HCT116 (cell line): ENCODE data around the gene LRRC4. TPM values are rescaled to one million over a fixed set of nuclear protein-coding genes. Genes with fewer than 3 reads are reported as not detected.

Experiments used
- ATAC-seq: fragments of 200-7000 bp; cut with Tn5 transposase; 2 replicates; pipeline ENCODE4 v1.9.1; 2020; ENCODE audit warnings: mild to moderate bottlenecking, moderate library complexity
- BruUV-seq: library from RNA; stranded (reverse); fragments of 400-500 nt; replicated peaks from 2 replicates; lab custom pipeline; 2021; lab: Mats Ljungman, UMichigan
- CTCF ChIA-PET: fragments of 300-600 bp; sonication (Branson Sonifier 250); formaldehyde crosslinking; loops from one replicate; lab custom pipeline; 2021; ENCODE audit warnings: antibody characterized with exemption; lab: Charles Lee
- POLR2A ChIA-PET: fragments of 300-600, 350-600 bp; sonication (Branson Sonifier 250); formaldehyde crosslinking; loops from one replicate; lab custom pipeline; 2021; ENCODE audit warnings: antibody characterized with exemption; lab: Charles Lee
- RAD21 ChIA-PET, 2 experiments: fragments of 300-600 bp; sonication (Branson Sonifier 250); formaldehyde crosslinking; loops; one replicate each; lab custom pipeline; 2023; ENCODE audit warnings: low total read pairs in 2 of 2; ENCODE audit not compliant: uncharacterized antibody in 2 of 2, unreplicated experiment in 2 of 2, low non-redundant PET in 1 of 2; lab: Charles Lee
- DNase-seq: peaks from one replicate; pipeline ENCODE4 v3.0.0-alpha.2; 2010; ENCODE audit warnings: low read depth, low spot score
- H2AFZ ChIP-seq: fragments of 200-600 bp; shearing (Covaris generic), sonication (generic); 2 replicates; pipeline ENCODE4 v1.6.1; 2017; ENCODE audit warnings: low read depth, mixed run types, mixed read lengths, antibody characterized with exemption, low read length; ENCODE audit not compliant: poor library complexity, severe bottlenecking
- H3K27ac ChIP-seq: 2 replicates; pipeline ENCODE4 v1.5.1; 2012; ENCODE audit warnings: low read depth, low read length
- H3K27me3 ChIP-seq: fragments of 200-600 bp; sonication (generic); 2 replicates; pipeline ENCODE4 v1.6.1; 2016; ENCODE audit warnings: mixed run types, low read length, mixed read lengths; ENCODE audit not compliant: insufficient read depth
- H3K36me3 ChIP-seq, 2 experiments: fragments of 200-500 bp in 1 of 2; fragments of 200-600 bp in 1 of 2; sonication (Bioruptor generic) in 1 of 2; sonication (generic) in 1 of 2; 2 replicates each; pipeline versions ENCODE4 v1.5.1 to v1.6.1; 2014 to 2016; ENCODE audit warnings: low read length in 2 of 2, inconsistent platforms in 1 of 2, mixed read lengths in 1 of 2, mixed run types in 1 of 2; ENCODE audit not compliant: insufficient read depth in 2 of 2, control insufficient read depth in 1 of 2
- H3K4me1 ChIP-seq, 2 experiments: fragments of 200-600 bp in 1 of 2; sonication (generic) in 1 of 2; 2 replicates each; pipeline versions ENCODE4 v1.5.1 to v1.6.1; 2012 to 2017; ENCODE audit warnings: low read length in 2 of 2, inconsistent platforms in 1 of 2, mild to moderate bottlenecking in 1 of 2, mixed read lengths in 1 of 2, mixed run types in 1 of 2, moderate library complexity in 1 of 2; ENCODE audit not compliant: insufficient read depth in 2 of 2, control insufficient read depth in 1 of 2
- H3K4me2 ChIP-seq: fragments of 200-600 bp; sonication (generic); 2 replicates; pipeline ENCODE4 v1.6.1; 2017; ENCODE audit warnings: mixed run types, low read length, mixed read lengths
- H3K4me3 ChIP-seq, 2 experiments: fragments of 200-600 bp in 1 of 2; sonication (generic) in 1 of 2; replicated peaks in 1 of 2; 2 replicates each; pipeline ENCODE4 v1.5.1; 2011 to 2016; ENCODE audit warnings: low read length in 2 of 2, control low read depth in 1 of 2, low read depth in 1 of 2, mild to moderate bottlenecking in 1 of 2, mixed read lengths in 1 of 2, mixed run types in 1 of 2
- H3K79me2 ChIP-seq: fragments of 200-600 bp; sonication (generic); 2 replicates; pipeline ENCODE4 v1.6.1; 2017; ENCODE audit warnings: mild to moderate bottlenecking, mixed run types, low read length, moderate library complexity, mixed read lengths; ENCODE audit not compliant: insufficient read depth
- H3K9ac ChIP-seq: fragments of 200-600 bp; sonication (generic); 2 replicates; pipeline ENCODE4 v1.6.1; 2016; ENCODE audit warnings: low read length, mixed read lengths
- H3K9me2 ChIP-seq: fragments of 200-600 bp; sonication (generic), shearing (Covaris generic); 2 replicates; pipeline ENCODE4 v1.6.1; 2017; ENCODE audit warnings: mixed run types, mild to moderate bottlenecking, moderate library complexity; ENCODE audit not compliant: insufficient read depth
- H3K9me3 ChIP-seq, 2 experiments: fragments of 200-500 bp in 1 of 2; fragments of 200-600 bp in 1 of 2; sonication (Bioruptor generic) in 1 of 2; sonication (generic) in 1 of 2; 2 replicates each; pipeline ENCODE4 v1.6.1; 2014 to 2017; ENCODE audit warnings: low read length in 2 of 2, mixed read lengths in 2 of 2, inconsistent platforms in 1 of 2, low read depth in 1 of 2, mild to moderate bottlenecking in 1 of 2, mixed run types in 1 of 2, moderate library complexity in 1 of 2; ENCODE audit not compliant: control insufficient read depth in 1 of 2, insufficient read depth in 1 of 2
- H4K20me1 ChIP-seq: fragments of 200-600 bp; sonication (generic), shearing (Covaris generic); 2 replicates; pipeline ENCODE4 v1.6.1; 2017; ENCODE audit warnings: mixed run types, mild to moderate bottlenecking, moderate library complexity; ENCODE audit not compliant: insufficient read depth
- CBX3 ChIP-seq: IDR thresholded peaks from 2 replicates; pipeline ENCODE4 v1.6.1; 2012; ENCODE audit warnings: low read depth
- CEBPB ChIP-seq: IDR thresholded peaks from 2 replicates; pipeline ENCODE4 v1.6.1; 2012; ENCODE audit warnings: low read depth
- EGR1 ChIP-seq: IDR thresholded peaks from 2 replicates; pipeline ENCODE4 v1.6.1; 2012; ENCODE audit warnings: low read depth
- EZH2 ChIP-seq: fragments of 200-600 bp; sonication (generic); IDR thresholded peaks from 2 replicates; pipeline ENCODE4 v1.6.1; 2017; ENCODE audit warnings: antibody characterized with exemption, mixed run types
- EZH2phosphoT487 ChIP-seq: fragments of 200-600 bp; IDR thresholded peaks from 2 replicates; pipeline ENCODE4 v1.6.1; 2018; ENCODE audit warnings: antibody characterized with exemption, borderline replicate concordance
- MAX ChIP-seq: IDR thresholded peaks from 2 replicates; pipeline ENCODE4 v1.6.1; 2012
- POLR2A ChIP-seq: IDR thresholded peaks from 2 replicates; pipeline ENCODE4 v1.7.0; 2011; ENCODE audit warnings: borderline replicate concordance; ENCODE audit not compliant: insufficient read depth, insufficient read length; ENCODE audit errors: extremely low read depth
- RAD21 ChIP-seq: IDR thresholded peaks from 2 replicates; pipeline ENCODE4 v1.6.1; 2012; ENCODE audit warnings: low read depth, mild to moderate bottlenecking
- SP1 ChIP-seq: IDR thresholded peaks from 2 replicates; pipeline ENCODE4 v1.6.1; 2012; ENCODE audit warnings: low read depth
- TCF7L2 ChIP-seq: IDR thresholded peaks from 2 replicates; pipeline ENCODE4 v1.7.0; 2011; ENCODE audit warnings: borderline replicate concordance, inconsistent platforms; ENCODE audit not compliant: insufficient read depth, insufficient read length; ENCODE audit errors: extremely low read depth
- ZFX ChIP-seq: fragments of 450-650 bp; IDR thresholded peaks from 2 replicates; pipeline ENCODE4 v1.6.1; 2017
- ZNF274 ChIP-seq: fragments of 200-500 bp; sonication (Bioruptor generic); IDR thresholded peaks from 2 replicates; pipeline ENCODE4 v1.6.1; 2014; ENCODE audit warnings: mild to moderate bottlenecking, low read depth, low read length, inconsistent platforms
- intact Hi-C: fragments of 100-400 bp; cut with micrococcal nuclease; formaldehyde crosslinking; loops from 2 replicates; pipeline ENCODE4 v1.10.0; 2022
- total RNA-seq: library from RNA; stranded (reverse); gene quantifications from one replicate; pipeline ENCODE4 v1.2.1, GENCODE V29; 2021; ENCODE audit not compliant: unreplicated experiment
- TF ChIP-seq, protein P1 (sequence below): IDR thresholded peaks from 2 replicates; pipeline ENCODE4 v1.6.1; 2012

The LRRC4 gene
- total RNA-seq, 1 experiment from 2014 or later, result not detected

- H3K4me3 ChIP-seq, result no peak overlapping the region
- ATAC-seq, result no peak
- no peaks in the 10 kb centered on the region for H3K4me1 ChIP-seq
- H3K9me3 ChIP-seq, result no peaks in the 10 kb centered on the region
- no peak overlapping the region for H3K27ac ChIP-seq
- no peaks in the 10 kb centered on the region for H3K36me3 ChIP-seq
- CTCF ChIA-PET, result no interaction called here
- TF ChIP-seq, protein P1, sequence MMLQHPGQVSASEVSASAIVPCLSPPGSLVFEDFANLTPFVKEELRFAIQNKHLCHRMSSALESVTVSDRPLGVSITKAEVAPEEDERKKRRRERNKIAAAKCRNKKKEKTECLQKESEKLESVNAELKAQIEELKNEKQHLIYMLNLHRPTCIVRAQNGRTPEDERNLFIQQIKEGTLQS, result no peak
- TF ChIP-seq, all 23 proteins: peak for 0
- BruUV-seq, result no TSS peak
- no peak overlapping the region for H2AFZ ChIP-seq
- H3K9me2 ChIP-seq, result no peaks in the 10 kb centered on the region
- no peak for DNase-seq
- H3K27me3 ChIP-seq, result no peaks in the 10 kb centered on the region
- POLR2A ChIA-PET, result no interaction called here
- no peaks in the 10 kb centered on the region; the same call in 1 of the 2 replicates for H3K79me2 ChIP-seq
- RAD21 ChIA-PET, result no interaction called here
- H4K20me1 ChIP-seq, result no peaks in the 10 kb centered on the region
- H3K4me2 ChIP-seq, result no peak overlapping the region
- intact Hi-C loops, result no loop called here
- no peak overlapping the region for H3K9ac ChIP-seq
These were observed 27.4 kb downstream of the LRRC4 start for GRCh38 chr7:128003787-128004186.

DNA sequence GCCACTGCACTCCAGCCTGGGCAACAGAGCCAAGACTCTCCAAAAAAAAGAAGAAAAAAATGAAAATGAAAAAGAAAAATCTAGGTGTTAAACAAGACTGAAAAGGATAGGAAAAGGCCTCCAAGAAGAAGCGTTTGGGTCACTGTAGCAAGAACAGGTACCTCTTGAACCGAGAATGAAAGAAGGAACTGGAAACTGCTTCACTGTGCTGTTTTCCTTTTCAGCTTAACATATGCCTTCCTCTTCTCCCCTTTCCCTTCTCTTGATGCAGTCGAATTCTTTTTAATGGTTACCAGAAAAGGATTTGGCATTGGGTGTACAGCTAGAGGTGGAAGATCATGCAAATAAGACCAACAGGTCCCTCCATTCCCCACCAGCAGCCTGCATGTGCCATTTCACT lies 28.1 kb downstream of the LRRC4 start:
- POLR2A ChIA-PET, result no interaction called here
- Histone ChIP-seq H3K4me1 (no peaks in the 10 kb centered on the region), H3K27me3 (no peaks in the 10 kb centered on the region), H2AFZ (no peak overlapping the region), H3K4me3 (no peak overlapping the region), H3K79me2 (no peaks in the 10 kb centered on the region; the same call in 1 of the 2 replicates), H3K36me3 (no peaks in the 10 kb centered on the region), H4K20me1 (no peaks in the 10 kb centered on the region), H3K9me3 (no peaks in the 10 kb centered on the region), H3K27ac (no peak overlapping the region), H3K9ac (no peak overlapping the region), H3K9me2 (no peaks in the 10 kb centered on the region), H3K4me2 (no peak overlapping the region)
- TF ChIP-seq SP1 (no peak), CBX3 (no peak), EZH2phosphoT487 (no peak), EZH2 (no peak), POLR2A (no peak), ZNF274 (no peak), ZFX (no peak), CEBPB (no peak), MAX (no peak), TCF7L2 (no peak), EGR1 (no peak), RAD21 (no peak)
- TF ChIP-seq, protein P1, result no peak
- intact Hi-C loops, result no loop called here
- BruUV-seq, result no TSS peak
- no peak for ATAC-seq
- RAD21 ChIA-PET, result no interaction called here
- no peak for DNase-seq
- CTCF ChIA-PET, result no interaction called here
